Activated naive CD4-positive, alpha-beta T cell treated with anti-CD3 and anti-CD28 coated beads, Interleukin-2, amount 50 U/mL, for 72 hours (primary cell): ENCODE results near the gene SCAANT1. TPM values are rescaled to one million over a fixed set of nuclear protein-coding genes. Genes with fewer than 3 reads are reported as not detected.
A peak's percentile ranks its signal among the peaks of the same experiment; 100 is the strongest.

Experiments
- ATAC-seq, 2 donors: fragments of 150-1000 bp; cut with Tn5 transposase; 2 replicates each; pipeline ENCODE4 v1.10.0; 2021; ENCODE audit warnings: mild to moderate bottlenecking in 2 of 2, moderate library complexity in 2 of 2
- DNase-seq, 2 donors: peaks; one replicate each; pipeline ENCODE4 v3.0.0; 2021 to 2022; ENCODE audit warnings: low spot score in 2 of 2
- H3K27ac Mint-ChIP-seq, 2 donors: one replicate each; pipeline ENCODE4 v1.8.0; 2022; ENCODE audit warnings: mild to moderate bottlenecking in 2 of 2, mixed read lengths in 2 of 2
- H3K36me3 Mint-ChIP-seq, 2 donors: one replicate each; pipeline ENCODE4 v1.8.0; 2022; ENCODE audit warnings: mixed read lengths in 2 of 2
- H3K9me3 Mint-ChIP-seq, 2 donors: one replicate each; pipeline ENCODE4 v1.8.0; 2022; ENCODE audit warnings: mixed read lengths in 2 of 2
- total RNA-seq, 2 donors: library from RNA; stranded (reverse); gene quantifications; one replicate each; pipeline ENCODE4 v1.2.3, GENCODE V29; 2022

SCAANT1 gene
- total RNA-seq, 2 donors from 2014 or later, result not detected

GRCh38 chr3:63940389-63940757 is 28.2 kb upstream of the SCAANT1 start:
- Mint-ChIP-seq H3K27ac (no peak overlapping the region), H3K9me3 (no peaks in the 10 kb centered on the region), H3K36me3 (peaks cover 5 to 34% of the 10 kb centered on the region in 2 donors)
- DNase-seq, result no peak
- ATAC-seq, result no peak

DNA sequence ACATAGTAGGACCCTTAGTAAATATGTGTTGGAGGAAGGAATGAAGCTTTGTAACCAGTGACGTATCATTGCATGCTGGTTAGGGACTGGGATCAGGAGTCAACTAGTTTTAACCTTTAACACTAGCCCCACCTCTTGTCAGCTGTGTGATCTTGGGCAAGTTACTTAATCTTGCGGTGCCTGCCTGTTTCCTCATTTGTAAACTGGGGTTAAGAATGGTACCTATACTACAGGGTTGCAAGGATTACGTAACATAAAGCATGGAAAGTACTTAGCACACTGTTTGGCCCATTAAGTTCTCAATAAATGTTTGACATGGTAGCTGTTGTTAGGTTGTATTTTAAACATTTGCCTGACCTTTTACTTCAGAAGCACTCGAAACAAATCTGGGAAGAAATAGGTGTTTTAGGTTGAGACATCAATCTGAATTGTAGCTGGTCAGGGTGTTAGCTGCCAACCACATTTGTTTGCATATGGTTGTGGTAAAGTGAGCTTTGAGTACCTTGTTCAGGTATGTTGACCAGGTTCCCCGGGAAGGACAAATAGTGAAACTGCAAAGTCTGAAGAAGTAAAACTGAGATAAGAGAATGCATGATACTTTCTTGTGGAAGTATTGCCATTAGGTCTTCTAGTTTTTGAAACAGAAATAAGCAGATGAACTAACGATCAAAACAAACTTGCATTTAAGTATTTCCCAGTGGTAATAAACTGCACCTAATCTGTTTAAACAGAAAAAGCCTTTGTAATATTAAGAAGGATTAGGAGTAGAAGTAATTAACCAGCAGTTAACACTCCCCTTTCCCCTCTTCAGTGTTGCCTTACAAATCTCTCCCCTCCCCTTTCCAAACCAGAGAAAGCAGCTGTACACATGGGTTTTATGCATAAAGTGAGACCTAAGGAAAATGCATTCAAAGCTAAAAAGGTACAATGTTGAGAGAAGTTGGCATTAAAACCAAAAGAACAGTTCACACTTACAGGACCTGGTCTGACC is 25.8 kb upstream of the SCAANT1 start:
- ATAC-seq (no peak), DNase-seq (no peak)
- Mint-ChIP-seq H3K36me3 (peaks cover 2 to 43% of the 10 kb centered on the region in 2 donors), H3K9me3 (no peaks in the 10 kb centered on the region), H3K27ac (no peak overlapping the region)

- H3K27ac Mint-ChIP-seq, result no peak overlapping the region
- H3K36me3 Mint-ChIP-seq, result peaks cover 0 to 36% of the 10 kb centered on the region in 2 donors
- H3K9me3 Mint-ChIP-seq, result no peaks in the 10 kb centered on the region
- no peak for DNase-seq
- no peak for ATAC-seq
Observed at GRCh38 chr3:63936925-63937324, 24.7 kb upstream of the SCAANT1 start.

- no peaks in the 10 kb centered on the region for H3K9me3 Mint-ChIP-seq
- no peak for DNase-seq
- H3K27ac Mint-ChIP-seq, result peak overlapping the region in 1 of 2 donors; percentile 14
- ATAC-seq, result peak in 1 of 2 donors; percentile 52
- H3K36me3 Mint-ChIP-seq, result peaks cover 0 to 30% of the 10 kb centered on the region in 2 donors
Observed at GRCh38 chr3:63934041-63934866, 22.1 kb upstream of the SCAANT1 start.

DNA sequence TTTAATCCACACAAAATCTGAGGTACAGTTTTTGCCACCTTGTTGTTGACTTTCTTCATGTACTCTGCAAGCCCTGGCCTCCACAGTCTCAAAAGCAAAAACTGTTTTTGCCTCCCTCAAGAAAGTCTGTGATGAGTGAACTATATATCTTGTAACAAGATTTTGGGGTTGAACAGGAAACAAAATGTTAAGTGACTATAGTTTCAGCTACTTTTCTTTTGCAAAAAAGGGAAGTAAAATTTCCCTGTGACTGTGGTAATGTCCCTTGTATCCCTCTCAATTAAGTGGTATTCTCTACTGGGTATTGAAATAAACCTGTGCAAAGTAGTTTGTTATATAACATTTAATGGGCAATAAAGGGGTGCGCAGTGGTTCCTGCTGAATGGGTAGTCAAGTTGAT is 21.3 kb upstream of the SCAANT1 start:
- peak overlapping the region in 1 of 2 donors; percentile 7 for H3K27ac Mint-ChIP-seq
- ATAC-seq (no peak), DNase-seq (no peak)
- H3K36me3 Mint-ChIP-seq, result peaks cover 0 to 24% of the 10 kb centered on the region in 2 donors
- no peaks in the 10 kb centered on the region for H3K9me3 Mint-ChIP-seq

DNA sequence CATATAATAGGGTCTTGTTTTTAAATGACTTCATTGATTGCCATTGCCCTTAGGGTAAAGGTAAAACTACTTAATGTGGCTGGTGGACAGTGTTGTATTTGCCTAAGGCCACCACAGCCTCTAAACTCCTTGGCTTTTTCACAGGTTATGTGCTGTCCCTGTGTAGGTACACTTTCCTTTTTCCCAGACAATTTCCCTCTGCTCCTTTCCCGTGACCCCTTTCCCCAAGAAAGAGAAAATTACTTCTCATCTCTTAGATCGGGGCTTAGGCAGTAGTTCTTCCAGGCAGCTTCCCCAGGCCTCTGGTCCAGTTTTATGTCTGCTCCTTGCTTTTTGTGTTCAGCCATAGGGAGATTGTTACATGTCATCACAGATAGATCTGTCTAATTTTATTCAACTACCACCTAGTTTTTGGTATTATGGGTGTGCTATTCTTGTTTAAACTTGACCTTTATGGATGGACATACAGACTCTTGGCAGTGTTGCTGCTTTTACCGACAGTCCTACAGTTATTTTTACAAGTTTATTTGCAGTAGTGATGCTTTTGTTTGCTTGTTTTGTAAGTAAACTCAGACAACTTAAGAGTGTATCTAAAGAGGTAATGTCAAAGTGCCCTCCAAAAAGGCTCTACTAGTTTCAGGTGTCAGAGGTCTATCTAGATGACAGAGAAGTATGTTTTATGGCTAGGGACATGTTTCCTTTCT is 20.5 kb upstream of the SCAANT1 start:
- no peak for DNase-seq
- Mint-ChIP-seq H3K36me3 (peaks cover 0 to 22% of the 10 kb centered on the region in 2 donors), H3K9me3 (no peaks in the 10 kb centered on the region), H3K27ac (peak overlapping the region; percentile 7 to 68)
- ATAC-seq, result no peak

DNA sequence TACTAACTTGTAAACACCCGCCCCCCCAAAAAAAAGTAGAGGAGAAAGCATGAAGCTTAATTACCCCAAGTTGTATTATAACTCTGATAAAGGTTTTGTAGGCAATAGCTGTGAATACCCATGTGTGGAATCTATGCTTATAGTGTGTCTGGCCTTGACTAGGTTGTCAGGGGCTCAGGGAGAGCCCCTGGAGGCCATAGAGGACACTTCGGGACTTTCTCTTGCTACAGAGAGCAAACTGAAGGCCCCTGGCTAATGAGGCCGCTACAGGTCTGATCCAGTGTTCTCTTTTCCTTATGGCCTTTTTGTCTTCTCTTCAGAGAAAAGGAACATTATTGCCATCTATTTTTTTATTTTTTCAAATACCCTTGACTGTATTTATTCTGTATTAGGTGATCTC is 19.1 kb upstream of the SCAANT1 start:
- ATAC-seq (no peak), DNase-seq (no peak)
- no peak overlapping the region for H3K27ac Mint-ChIP-seq
- H3K36me3 Mint-ChIP-seq, result peaks cover 6 to 24% of the 10 kb centered on the region in 2 donors
- no peaks in the 10 kb centered on the region for H3K9me3 Mint-ChIP-seq

DNA sequence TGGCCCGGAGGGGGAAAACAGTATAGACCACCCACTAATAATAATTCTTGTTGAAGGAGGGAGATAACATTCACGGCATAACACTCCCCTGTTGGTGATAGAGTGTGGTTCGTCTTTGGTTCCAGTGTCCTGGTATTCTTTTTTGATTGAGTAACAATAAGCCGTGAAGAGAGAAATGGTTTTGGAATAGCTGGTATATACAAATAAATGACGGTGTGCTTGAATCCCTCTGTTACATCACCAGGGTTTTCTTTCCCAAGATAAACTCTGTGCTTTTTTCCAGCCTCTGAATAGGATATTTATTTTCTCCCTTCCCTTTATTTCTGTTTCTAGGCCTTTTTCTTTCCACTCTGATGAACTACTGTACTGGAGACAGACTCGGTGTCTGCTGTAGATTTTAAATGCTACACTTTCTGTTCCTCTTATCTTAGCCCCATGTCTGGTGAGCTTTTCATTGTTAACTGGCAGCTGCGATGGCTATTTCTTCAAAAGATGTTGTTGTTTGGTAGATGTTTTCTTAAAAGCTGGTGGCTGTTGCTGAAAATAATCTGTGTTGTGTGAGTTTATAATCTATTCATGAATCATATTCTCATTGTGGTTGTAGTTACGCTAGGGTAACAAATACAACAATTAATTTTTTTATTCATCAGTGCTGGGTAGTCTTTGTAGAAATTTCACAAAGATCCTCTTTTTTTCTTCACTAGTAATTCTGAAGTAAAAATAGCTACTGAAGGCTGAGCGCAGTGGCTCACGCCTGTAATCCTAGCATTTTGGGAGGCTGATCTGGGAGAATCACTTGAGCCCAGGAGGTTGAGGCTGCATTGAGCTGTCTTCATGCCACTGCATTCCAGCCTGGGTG is 15.5 kb upstream of the SCAANT1 start:
- DNase-seq, result no peak
- H3K9me3 Mint-ChIP-seq, result no peaks in the 10 kb centered on the region
- peak overlapping the region in 1 of 2 donors; percentile 39 for H3K27ac Mint-ChIP-seq
- ATAC-seq, result no peak
- H3K36me3 Mint-ChIP-seq, result peaks cover 30 to 31% of the 10 kb centered on the region in 2 donors

GRCh38 chr3:63926309-63926708 is 14.1 kb upstream of the SCAANT1 start:
- Mint-ChIP-seq H3K9me3 (no peaks in the 10 kb centered on the region), H3K27ac (peak overlapping the region in 1 of 2 donors; percentile 10), H3K36me3 (peaks cover 30 to 44% of the 10 kb centered on the region in 2 donors)
- DNase-seq, result no peak
- ATAC-seq, result no peak

DNA sequence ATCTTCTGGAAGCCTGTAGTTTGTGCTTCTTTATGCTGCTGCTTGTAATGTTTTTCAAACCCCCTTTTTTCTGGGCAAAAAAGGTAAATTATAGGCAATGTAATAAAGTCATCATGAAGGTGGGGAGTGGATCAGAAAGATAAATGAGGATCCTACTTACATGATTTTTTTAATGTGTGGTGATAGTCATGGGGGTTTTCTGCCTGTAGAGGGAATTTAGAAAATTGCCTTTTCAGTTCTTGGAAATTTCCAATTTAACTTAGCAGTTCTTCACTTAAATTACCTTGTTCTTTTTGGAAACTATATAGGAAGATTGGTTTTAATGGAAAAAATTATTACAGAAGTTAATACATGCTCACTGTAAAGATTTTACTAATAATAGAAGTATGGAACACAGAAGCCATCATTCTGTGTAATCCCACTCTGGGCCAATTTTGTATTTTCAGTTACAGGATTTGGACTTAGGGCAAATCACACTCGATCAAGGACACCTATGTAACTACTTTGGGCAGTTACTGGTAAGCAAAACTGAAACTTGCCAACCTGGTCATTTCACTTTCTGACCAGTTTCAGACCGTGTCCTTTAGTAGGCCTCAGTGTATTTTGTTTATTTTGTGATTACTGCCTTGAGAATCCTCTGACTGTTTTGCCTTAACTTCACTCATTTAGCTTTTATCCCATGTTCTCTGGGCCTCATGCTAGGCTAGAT is 10.5 kb upstream of the SCAANT1 start:
- Mint-ChIP-seq H3K27ac (no peak overlapping the region), H3K36me3 (peaks cover 30 to 65% of the 10 kb centered on the region in 2 donors)
- no peak for DNase-seq

GRCh38 chr3:63921741-63922482 is 9.7 kb upstream of the SCAANT1 start:
- peaks cover 26 to 71% of the 10 kb centered on the region in 2 donors for H3K36me3 Mint-ChIP-seq
- DNase-seq, result no peak
- no peak for ATAC-seq
- no peaks in the 10 kb centered on the region for H3K9me3 Mint-ChIP-seq
- no peak overlapping the region for H3K27ac Mint-ChIP-seq

More for the DNA sequence above, 10.5 kb upstream of the SCAANT1 start:
- no peaks in the 10 kb centered on the region for H3K9me3 Mint-ChIP-seq
- ATAC-seq, result no peak

DNA sequence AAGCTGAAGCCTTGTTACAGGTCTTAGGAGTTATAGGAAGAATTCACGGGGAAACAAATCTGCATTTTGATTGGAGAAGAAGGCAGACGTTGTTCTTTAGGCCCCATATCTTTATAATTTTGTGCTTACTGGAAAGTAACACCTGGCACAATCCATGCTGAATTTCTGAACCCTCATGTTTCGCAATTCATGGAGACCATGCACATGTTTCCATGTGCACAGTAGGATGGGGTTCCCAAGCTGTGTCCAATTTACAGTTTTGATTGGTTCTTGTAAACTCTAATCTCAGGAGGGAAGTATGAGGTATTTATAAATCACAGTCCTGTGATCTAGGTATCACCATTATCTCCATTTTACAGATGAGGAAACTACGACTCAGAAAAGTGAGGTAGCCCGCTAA is 7.8 kb upstream of the SCAANT1 start:
- Mint-ChIP-seq H3K9me3 (no peaks in the 10 kb centered on the region), H3K36me3 (peaks cover 18 to 64% of the 10 kb centered on the region in 2 donors), H3K27ac (no peak overlapping the region)
- peak in 1 of 2 donors; percentile 34 for ATAC-seq
- no peak for DNase-seq

DNA sequence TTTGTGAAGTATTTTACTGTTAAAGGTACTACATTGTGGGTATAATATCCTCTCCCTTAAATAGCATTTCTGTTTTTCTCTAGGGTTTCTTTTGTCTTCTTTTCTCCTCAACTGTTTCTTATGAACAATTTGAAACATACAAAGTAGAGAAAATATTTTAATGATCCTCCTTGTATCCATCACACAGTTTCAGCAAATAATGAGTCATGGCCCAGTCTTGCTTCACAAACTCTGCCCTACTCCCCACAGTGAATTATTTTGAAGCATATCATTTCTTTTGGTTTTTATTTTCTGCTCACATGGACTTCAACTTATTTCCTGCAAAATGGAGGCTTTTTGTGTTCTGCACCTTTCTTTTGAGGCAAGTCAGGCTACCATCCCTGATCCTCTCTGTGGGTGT is 6.1 kb upstream of the SCAANT1 start:
- Mint-ChIP-seq H3K9me3 (no peaks in the 10 kb centered on the region), H3K36me3 (peaks cover 5 to 54% of the 10 kb centered on the region in 2 donors), H3K27ac (peak overlapping the region in 1 of 2 donors; percentile 75)
- DNase-seq (no peak), ATAC-seq (no peak)

DNA sequence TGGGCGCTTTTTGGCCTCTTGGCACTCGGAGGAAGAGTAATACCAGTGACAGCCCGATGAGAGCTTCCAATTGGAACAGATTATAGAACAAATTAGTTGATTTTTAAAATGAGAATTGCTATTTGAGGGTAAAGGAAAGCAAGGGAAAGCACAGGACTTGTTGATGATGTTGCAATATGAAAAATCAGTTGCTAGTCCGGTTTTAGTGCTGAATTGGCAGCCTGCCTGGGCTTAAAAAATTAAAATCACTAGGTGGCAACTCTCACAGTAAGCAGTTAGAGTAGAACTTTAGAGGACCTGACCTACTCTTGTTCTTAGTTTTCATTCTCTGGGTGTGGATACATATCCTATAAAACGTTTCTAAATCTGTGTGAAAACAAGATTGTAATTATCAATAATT is 2.1 kb upstream of the SCAANT1 start:
- no peaks in the 10 kb centered on the region for H3K9me3 Mint-ChIP-seq
- peaks cover 5 to 35% of the 10 kb centered on the region in 2 donors for H3K36me3 Mint-ChIP-seq
- DNase-seq (no peak), ATAC-seq (no peak)
- peak overlapping the region in 1 of 2 donors; percentile 44 for H3K27ac Mint-ChIP-seq
